Endothelial cell of umbilical vein (primary cell): Measurements from ENCODE around the gene AEBP1. TPM values are rescaled to one million over a fixed set of nuclear protein-coding genes. Genes with fewer than 3 reads are reported as not detected.

Experiments
- BruUV-seq: library from RNA; stranded (reverse); fragments of 400-500 nt; replicated peaks from 2 replicates; lab custom pipeline; 2021; lab: Mats Ljungman, UMichigan
- CTCF ChIA-PET: fragments of 300-600, 350-600 bp; sonication (Branson Sonifier 250); formaldehyde crosslinking; loops from one replicate; lab custom pipeline; 2021; ENCODE audit warnings: antibody characterized with exemption, inconsistent platforms; lab: Charles Lee
- POLR2A ChIA-PET: fragments of 300-600, 350-600 bp; sonication (Branson Sonifier 250); formaldehyde crosslinking; loops from one replicate; lab custom pipeline; 2021; ENCODE audit warnings: antibody characterized with exemption, inconsistent platforms; lab: Charles Lee
- DNase-seq: peaks from one replicate; pipeline ENCODE4 v3.0.0-alpha.2; 2011; ENCODE audit warnings: low read depth, low spot score
- FAIRE-seq: peaks from 2 replicates; lab custom pipeline; 2011; peaks lifted over from hg19 to GRCh38; lab: Jason Lieb, UNC
- H2AFZ ChIP-seq: 2 replicates; pipeline ENCODE4 v1.6.0; 2012; ENCODE audit warnings: low read depth, low read length, control low read depth, inconsistent platforms
- H3K27ac ChIP-seq: 2 replicates; pipeline ENCODE4 v1.5.1; 2011; ENCODE audit warnings: low read depth, mild to moderate bottlenecking, control low read depth, low read length, moderate library complexity; ENCODE audit not compliant: insufficient read depth
- H3K27me3 ChIP-seq, 2 experiments: 2 replicates each; pipeline versions ENCODE4 v1.6.0 to v1.6.1; 2011; ENCODE audit warnings: low read length in 2 of 2, mixed read lengths in 1 of 2; ENCODE audit not compliant: control insufficient read depth in 2 of 2, insufficient read depth in 2 of 2
- H3K36me3 ChIP-seq, 2 experiments: 2 replicates in 1 of 2; 3 replicates in 1 of 2; pipeline ENCODE4 v1.5.1; 2011; ENCODE audit warnings: low read length in 2 of 2, mild to moderate bottlenecking in 1 of 2, moderate library complexity in 1 of 2; ENCODE audit not compliant: control insufficient read depth in 2 of 2, insufficient read depth in 2 of 2; ENCODE audit errors: extremely low read depth in 1 of 2
- H3K4me1 ChIP-seq: 3 replicates; pipeline ENCODE4 v1.5.1; 2011; ENCODE audit warnings: mild to moderate bottlenecking, low read length; ENCODE audit not compliant: control insufficient read depth, insufficient read depth; ENCODE audit errors: extremely low read depth
- H3K4me2 ChIP-seq: 2 replicates; pipeline ENCODE4 v1.6.1; 2011; ENCODE audit warnings: low read length, control low read depth, mixed read lengths; ENCODE audit not compliant: insufficient read depth
- H3K4me3 ChIP-seq, 3 experiments: fragments of 200-600 bp in 1 of 3; sonication (generic), shearing (Covaris generic) in 1 of 3; replicated peaks in 1 of 3; 2 replicates each; pipeline ENCODE4 v1.5.1; 2011 to 2016; ENCODE audit warnings: control low read depth in 3 of 3, low read length in 3 of 3, mild to moderate bottlenecking in 2 of 3, inconsistent platforms in 1 of 3, low read depth in 1 of 3, moderate library complexity in 1 of 3; ENCODE audit not compliant: insufficient read depth in 1 of 3
- H3K79me2 ChIP-seq: 2 replicates; pipeline ENCODE4 v1.6.0; 2012; ENCODE audit warnings: low read length, inconsistent platforms; ENCODE audit not compliant: control insufficient read depth, insufficient read depth
- H3K9ac ChIP-seq: replicated peaks from 2 replicates; pipeline ENCODE3; 2011; ENCODE audit warnings: low read length, control low read depth; ENCODE audit not compliant: insufficient read depth; ENCODE audit errors: extremely low read depth
- H3K9me1 ChIP-seq: replicated peaks from 3 replicates; pipeline ENCODE4 v1.6.0; 2011; ENCODE audit warnings: mild to moderate bottlenecking, low read length; ENCODE audit not compliant: control insufficient read depth, insufficient read depth; ENCODE audit errors: extremely low read depth
- H3K9me3 ChIP-seq: replicated peaks from 2 replicates; pipeline ENCODE4 v1.5.1; 2012; ENCODE audit warnings: low read length, inconsistent platforms; ENCODE audit not compliant: control insufficient read depth, insufficient read depth
- H4K20me1 ChIP-seq: replicated peaks from 2 replicates; pipeline ENCODE3; 2011; ENCODE audit warnings: mild to moderate bottlenecking, low read length; ENCODE audit not compliant: control insufficient read depth, insufficient read depth; ENCODE audit errors: extremely low read depth
- EZH2 ChIP-seq: IDR thresholded peaks from 2 replicates; pipeline ENCODE4 v1.6.1; 2012; ENCODE audit warnings: borderline replicate concordance, low read depth, mild to moderate bottlenecking, moderate library complexity, low read length, inconsistent platforms; ENCODE audit not compliant: severe bottlenecking
- FOS ChIP-seq: IDR thresholded peaks from 2 replicates; pipeline ENCODE4 v1.6.1; 2011; ENCODE audit warnings: mild to moderate bottlenecking, low read length, moderate library complexity, borderline replicate concordance; ENCODE audit not compliant: insufficient read depth
- GATA2 ChIP-seq: IDR thresholded peaks from 2 replicates; pipeline ENCODE4 v1.7.0; 2011; ENCODE audit warnings: low read depth, mild to moderate bottlenecking, moderate library complexity, mixed read lengths, low read length; ENCODE audit not compliant: insufficient read length, insufficient read depth
- JUN ChIP-seq: IDR thresholded peaks from 2 replicates; pipeline ENCODE4 v1.6.1; 2011; ENCODE audit warnings: borderline replicate concordance, low read depth; ENCODE audit not compliant: insufficient read length, insufficient read depth
- MAX ChIP-seq: IDR thresholded peaks from 2 replicates; pipeline ENCODE4 v1.6.1; 2011; ENCODE audit not compliant: insufficient read depth, insufficient read length
- POLR2AphosphoS5 ChIP-seq: IDR thresholded peaks from 2 replicates; pipeline ENCODE4 v1.6.1; 2012; ENCODE audit warnings: low read depth, mild to moderate bottlenecking, control low read depth, low read length, moderate library complexity; ENCODE audit not compliant: insufficient read depth
- dilution Hi-C: fragments of 300-500 bp; cut with MboI; formaldehyde crosslinking; loops from one replicate; pipeline ENCODE4 v1.15.0; 2019; ENCODE audit warnings: low sequenced_read_pairs; ENCODE audit not compliant: extremely low pct_ligation_motif_present
- intact Hi-C: fragments of 100-400 bp; cut with micrococcal nuclease; formaldehyde crosslinking; loops from one replicate; pipeline ENCODE4 v1.10.0; 2022
- polyA plus RNA-seq, 4 experiments: library from polyadenylated mRNA; depleted of rRNA in 3 of 4; stranded (reverse) in 3 of 4; unstranded in 1 of 4; fragments of >200 nt; gene quantifications; 2 replicates each; pipeline versions ENCODE4 v1.2.1 to v1.2.3, GENCODE V29; 2011 to 2012; ENCODE audit warnings: missing spikeins in 1 of 4
- total RNA-seq: library from RNA; stranded (reverse); gene quantifications from 2 replicates; pipeline ENCODE4 v1.2.3, GENCODE V29; 2021

The AEBP1 gene
- total and polyA plus RNA-seq, 2 donors (not counting 3 experiments of a cell fraction or from before 2014, with no cell fraction given), result 20.6 to 48.0 TPM

- ChIA-PET CTCF (interaction anchor here (0.9 to 1.3 kb wide), 2 partner anchors 13 to 38 kb away, joined by 3 to 4 read pairs; partner anchors contain the start of gene POLD2), POLR2A (no interaction called here)
- Histone ChIP-seq H2AFZ (no peak overlapping the region), H3K9me3 (no peaks in the 10 kb centered on the region), H3K79me2 (no peaks in the 10 kb centered on the region), H4K20me1 (no peaks in the 10 kb centered on the region), H3K36me3 (no peaks in the 10 kb centered on the region), H3K4me2 (no peak overlapping the region), H3K9me1 (no peaks in the 10 kb centered on the region), H3K27me3 (no peaks in the 10 kb centered on the region), H3K9ac (no peak overlapping the region), H3K27ac (no peak overlapping the region), H3K4me3 (no peak overlapping the region), H3K4me1 (peaks cover 17% of the 10 kb centered on the region)
- dilution Hi-C loops, result no loop called here
- DNase-seq, result no peak
- no peak for FAIRE-seq
- intact Hi-C loops, result no loop called here
- BruUV-seq, result no TSS peak
- no peak for TF ChIP-seq FOS
- no peak for TF ChIP-seq MAX
- no peak for TF ChIP-seq GATA2
These were observed 18.6 kb upstream of the AEBP1 start for GRCh38 chr7:44085546-44085945.

DNA sequence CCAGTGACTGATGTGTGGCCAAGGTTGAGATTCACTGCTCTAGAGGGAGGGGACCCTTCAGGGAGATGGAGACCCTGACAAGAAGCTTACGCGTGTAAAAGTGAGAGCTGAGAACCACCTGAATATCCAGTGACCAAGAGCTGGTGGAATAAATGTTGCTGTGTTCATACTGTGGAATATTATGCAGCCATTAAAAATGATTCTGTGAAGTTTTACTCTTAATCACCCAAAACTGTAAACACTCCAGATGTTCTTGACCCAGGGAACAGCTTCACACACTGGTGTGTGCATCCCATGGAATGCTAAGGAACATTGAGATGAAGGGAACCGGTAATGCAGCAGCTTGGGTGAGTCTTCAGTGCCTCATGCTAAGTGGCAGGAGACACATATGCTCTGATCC is 17.5 kb upstream of the AEBP1 start:
- intact Hi-C loops (no loop called here), dilution Hi-C loops (no loop called here)
- BruUV-seq, result no TSS peak
- Histone ChIP-seq H2AFZ (no peak overlapping the region), H3K9me1 (no peaks in the 10 kb centered on the region), H3K27me3 (no peaks in the 10 kb centered on the region), H3K4me3 (no peak overlapping the region), H3K4me1 (peaks cover 13% of the 10 kb centered on the region), H3K36me3 (no peaks in the 10 kb centered on the region), H4K20me1 (no peaks in the 10 kb centered on the region), H3K4me2 (no peak overlapping the region), H3K79me2 (no peaks in the 10 kb centered on the region), H3K27ac (no peak overlapping the region), H3K9ac (no peak overlapping the region), H3K9me3 (no peaks in the 10 kb centered on the region)
- ChIA-PET CTCF (no interaction called here), POLR2A (no interaction called here)
- DNase-seq (no peak), FAIRE-seq (no peak)
- TF ChIP-seq MAX (no peak), JUN (no peak), POLR2AphosphoS5 (no peak), GATA2 (no peak), EZH2 (no peak)
